Right lobe of liver (tissue), 6 donors: Measurements from ENCODE around the gene DTNB. TPM values are rescaled to one million over a fixed set of nuclear protein-coding genes. Genes with fewer than 3 reads are reported as not detected.

ENCODE experiments used
- ATAC-seq, 4 donors: fragments of 200-7000 bp; cut with Tn5 transposase; one replicate each; pipeline ENCODE4 v1.9.1; 2020; ENCODE audit warnings: mild to moderate bottlenecking in 4 of 4, moderate library complexity in 4 of 4
- DNase-seq, 3 donors: peaks; one replicate each; pipeline ENCODE4 v3.0.0-alpha.2; 2020
- H3K27ac ChIP-seq, 3 donors: fragments of 200-600 bp; one replicate each; pipeline ENCODE4 v1.8.0; 2022
- H3K27me3 ChIP-seq, 2 donors: fragments of 200-600 bp; one replicate each; pipeline ENCODE4 v1.8.0; 2022
- H3K36me3 ChIP-seq, 4 donors: fragments of 200-600 bp; sonication (generic) in 1 of 4; one replicate each; pipeline versions ENCODE4 v1.5.1 to v1.8.0; 2017 to 2022; ENCODE audit warnings: control low read depth in 1 of 4
- H3K4me1 ChIP-seq, 4 donors: fragments of 200-600 bp; sonication (generic) in 1 of 4; one replicate each; pipeline versions ENCODE4 v1.5.1 to v1.8.0; 2017 to 2022; ENCODE audit warnings: control low read depth in 1 of 4
- H3K4me3 ChIP-seq, 3 donors: fragments of 200-600 bp; one replicate each; pipeline ENCODE4 v1.8.0; 2022
- H3K9me3 ChIP-seq, 4 donors: fragments of 200-600 bp; sonication (generic) in 1 of 4; one replicate each; pipeline versions ENCODE4 v1.5.1 to v1.8.0; 2017 to 2022; ENCODE audit warnings: control low read depth in 1 of 4
- CTCF ChIP-seq, 4 donors: fragments of 200-600 bp in 3 of 4; fragments of 450-650 bp in 1 of 4; IDR thresholded peaks; one replicate each; pipeline versions ENCODE4 v1.5.1 to v1.8.0; 2016 to 2022; ENCODE audit warnings: antibody characterized with exemption in 4 of 4, mild to moderate bottlenecking in 2 of 4
- POLR2A ChIP-seq: fragments of 450-650 bp; IDR thresholded peaks from one replicate; pipeline ENCODE4 v1.6.1; 2017; ENCODE audit warnings: antibody characterized with exemption, mild to moderate bottlenecking
- WGBS: methylation state at CpG from one replicate; pipeline ENCODE4 v1.1.6; 2018; ENCODE audit warnings: low coverage, low lambda C conversion rate; ENCODE audit not compliant: insufficient coverage; ENCODE audit errors: missing lambda C conversion rate; 5-methylcytosine and 5-hydroxymethylcytosine counted together
- intact Hi-C, 2 donors: fragments of 100-400 bp; cut with DNase I; formaldehyde crosslinking; loops; one replicate each; pipeline versions ENCODE4 v1.11.2 to v1.14.1; 2022
- total RNA-seq, 6 experiments: library from RNA; depleted of rRNA in 2 of 6; stranded (reverse); fragments of >200 nt in 2 of 6; fragmentation: NEBNext Ultra II Directional in 3 of 6; extraction: Animal tissue kit (Norgen Biotek cat#: 25700) in 3 of 6; gene quantifications; one replicate each; pipeline versions ENCODE4 v1.1.0 to v1.2.4, GENCODE V29; 2016 to 2023
- donor health status: DM: no; HTN: yes; CAD: no.
- donor health status: DM: no; HTN: no; CAD: no.
- donor health status: DM: no; HTN: no; CAD: no.
- donor health status: DM: no; HTN: yes; CAD: no.
- donor health status: DM: no; HTN: yes; CAD: no.

Gene DTNB
- total RNA-seq, 6 experiments from 2014 or later, result 7.0 to 10.3 (median 8.8) TPM

GRCh38 chr2:25505182-25505581 lies 168.2 kb downstream of the DTNB start:
- no peak overlapping the region for H3K27ac ChIP-seq
- no peaks in the 10 kb centered on the region for H3K27me3 ChIP-seq
- H3K9me3 ChIP-seq, result no peaks in the 10 kb centered on the region
- DNase-seq (no peak), ATAC-seq (no peak)
- H3K4me3 ChIP-seq, result no peak overlapping the region
- no peaks in the 10 kb centered on the region for H3K4me1 ChIP-seq
- H3K36me3 ChIP-seq, result no peaks in the 10 kb centered on the region
- 88% methylated on average over 3 of the region's 3 CpGs for WGBS
- intact Hi-C loops, result no loop called here
- no peak for TF ChIP-seq CTCF (IDR thresholded peaks at IDR 0.05)
- TF ChIP-seq POLR2A, result no peak

GRCh38 chr2:25504266-25504665 lies 169.1 kb downstream of the DTNB start:
- Histone ChIP-seq H3K4me1 (no peaks in the 10 kb centered on the region), H3K9me3 (no peaks in the 10 kb centered on the region), H3K27ac (no peak overlapping the region), H3K27me3 (no peaks in the 10 kb centered on the region), H3K4me3 (no peak overlapping the region), H3K36me3 (no peaks in the 10 kb centered on the region)
- WGBS, result 100% methylated on average over 2 of the region's 2 CpGs
- TF ChIP-seq CTCF (IDR thresholded peaks at IDR 0.05), result no peak
- TF ChIP-seq POLR2A, result no peak
- DNase-seq, result no peak
- ATAC-seq, result no peak
- intact Hi-C loops, result no loop called here

GRCh38 chr2:25499157-25499556 lies 174.2 kb downstream of the DTNB start:
- Histone ChIP-seq H3K27ac (no peak overlapping the region), H3K36me3 (peaks cover 0 to 2% (median 0%) of the 10 kb centered on the region in 4 donors), H3K4me1 (no peaks in the 10 kb centered on the region), H3K4me3 (no peak overlapping the region), H3K27me3 (no peaks in the 10 kb centered on the region), H3K9me3 (no peaks in the 10 kb centered on the region)
- intact Hi-C loops, result no loop called here
- ATAC-seq, result no peak
- 97% methylated on average over 3 of the region's 3 CpGs for WGBS
- TF ChIP-seq CTCF (IDR thresholded peaks at IDR 0.05) (no peak), POLR2A (no peak)
- no peak for DNase-seq

DNA sequence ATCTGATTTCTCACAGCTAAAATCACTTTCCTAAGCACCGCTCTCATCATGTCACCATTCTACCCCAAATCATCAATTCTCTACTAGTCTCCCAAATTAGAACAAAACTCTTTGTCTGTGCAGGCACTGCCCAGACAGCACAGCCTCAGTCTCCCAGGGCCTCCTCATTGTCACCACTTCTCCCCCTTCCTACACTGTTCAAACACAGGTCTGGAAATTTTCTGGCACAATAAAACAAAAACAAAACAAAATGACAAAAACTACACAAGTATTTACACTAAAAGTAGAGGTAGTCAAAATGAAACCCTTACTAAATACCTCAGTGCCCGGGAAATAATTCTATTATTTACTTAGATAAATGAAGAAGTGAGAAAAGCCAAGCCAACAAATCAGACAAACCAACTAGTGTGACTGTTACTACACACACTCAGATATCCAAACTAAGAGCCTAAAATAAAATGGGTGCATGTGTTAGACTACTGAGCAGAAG lies 175.4 kb downstream of the DTNB start:
- WGBS, result 86% methylated on average over 2 of the region's 2 CpGs

More for the DNA sequence above, 175.4 kb downstream of the DTNB start:
- ATAC-seq (no peak), DNase-seq (no peak)
- Histone ChIP-seq H3K4me3 (no peak overlapping the region), H3K9me3 (no peaks in the 10 kb centered on the region), H3K27me3 (no peaks in the 10 kb centered on the region), H3K27ac (no peak overlapping the region), H3K36me3 (peaks cover 0 to 2% (median 0%) of the 10 kb centered on the region in 4 donors), H3K4me1 (no peaks in the 10 kb centered on the region)
- intact Hi-C loops, result no loop called here
- TF ChIP-seq CTCF (IDR thresholded peaks at IDR 0.05), result no peak
- TF ChIP-seq POLR2A, result no peak
